Keratinocyte (primary cell): ENCODE data around the gene ZNF239. TPM values are rescaled to one million over a fixed set of nuclear protein-coding genes. Genes with fewer than 3 reads are reported as not detected.
"Not testable (repeated sequence)": the region's sequence is repeated elsewhere in the genome, so short reads cannot be mapped to it uniquely, and the experiment has no call there.

Source experiments
- DNase-seq: peaks from one replicate; pipeline ENCODE4 v3.0.0-alpha.2; 2011; ENCODE audit warnings: low read depth, missing footprints, low spot score
- FAIRE-seq: peaks from 2 replicates; lab custom pipeline; 2011; peaks lifted over from hg19 to GRCh38; lab: Jason Lieb, UNC
- H2AFZ ChIP-seq: 2 replicates; pipeline ENCODE4 v1.6.0; 2012; ENCODE audit warnings: low read length, control low read depth, inconsistent platforms; ENCODE audit not compliant: control insufficient read depth
- H3K27ac ChIP-seq: 2 replicates; pipeline ENCODE4 v1.5.1; 2011; ENCODE audit warnings: low read length; ENCODE audit not compliant: control insufficient read depth, insufficient read depth
- H3K27me3 ChIP-seq: 3 replicates; pipeline ENCODE4 v1.6.0; 2011; ENCODE audit warnings: low read length; ENCODE audit not compliant: control insufficient read depth, insufficient read depth; ENCODE audit errors: extremely low read depth
- H3K36me3 ChIP-seq, 2 experiments: 2 replicates in 1 of 2; 3 replicates in 1 of 2; pipeline ENCODE4 v1.5.1; 2011; ENCODE audit warnings: low read length in 2 of 2, mild to moderate bottlenecking in 1 of 2; ENCODE audit not compliant: control insufficient read depth in 2 of 2, insufficient read depth in 2 of 2; ENCODE audit errors: extremely low read depth in 1 of 2
- H3K4me1 ChIP-seq: 3 replicates; pipeline ENCODE4 v1.5.1; 2011; ENCODE audit warnings: low read length; ENCODE audit not compliant: control insufficient read depth, insufficient read depth; ENCODE audit errors: extremely low read depth
- H3K4me2 ChIP-seq: 3 replicates; pipeline ENCODE4 v1.6.0; 2011; ENCODE audit warnings: low read depth, low read length; ENCODE audit not compliant: control insufficient read depth, insufficient read depth; ENCODE audit errors: extremely low read depth
- H3K4me3 ChIP-seq, 3 experiments: fragments of 200-600 bp in 1 of 3; sonication (generic) in 1 of 3; 2 replicates in 2 of 3; 3 replicates in 1 of 3; pipeline ENCODE4 v1.5.1; 2011 to 2016; ENCODE audit warnings: low read length in 3 of 3, mild to moderate bottlenecking in 3 of 3, control low read depth in 2 of 3, inconsistent platforms in 1 of 3, low read depth in 1 of 3, mixed read lengths in 1 of 3, mixed run types in 1 of 3, moderate library complexity in 1 of 3; ENCODE audit not compliant: control insufficient read depth in 2 of 3, insufficient read depth in 2 of 3; ENCODE audit errors: extremely low read depth in 1 of 3
- H3K79me2 ChIP-seq: 2 replicates; pipeline ENCODE4 v1.6.0; 2012; ENCODE audit warnings: low read length; ENCODE audit not compliant: control insufficient read depth, insufficient read depth
- H3K9ac ChIP-seq: 3 replicates; pipeline ENCODE4 v1.6.0; 2011; ENCODE audit warnings: low read length; ENCODE audit not compliant: control insufficient read depth, insufficient read depth; ENCODE audit errors: extremely low read depth
- H3K9me1 ChIP-seq: 3 replicates; pipeline ENCODE4 v1.6.0; 2011; ENCODE audit warnings: low read length; ENCODE audit not compliant: control insufficient read depth, insufficient read depth; ENCODE audit errors: extremely low read depth
- H3K9me3 ChIP-seq: 2 replicates; pipeline ENCODE4 v1.5.1; 2012; ENCODE audit warnings: low read depth, low read length; ENCODE audit not compliant: control insufficient read depth
- H4K20me1 ChIP-seq: 3 replicates; pipeline ENCODE4 v1.6.0; 2011; ENCODE audit warnings: low read length; ENCODE audit not compliant: control insufficient read depth, insufficient read depth; ENCODE audit errors: extremely low read depth
- EZH2 ChIP-seq: IDR thresholded peaks from one replicate; pipeline ENCODE4 v1.6.1; 2012; ENCODE audit warnings: inconsistent platforms, mild to moderate bottlenecking, low read length, moderate library complexity
- dilution Hi-C: fragments of 300-500 bp; cut with MboI; formaldehyde crosslinking; loops from one replicate; pipeline ENCODE4 v1.7.0; 2020; ENCODE audit warnings: low sequenced_read_pairs; ENCODE audit not compliant: extremely low pct_ligation_motif_present
- polyA plus RNA-seq, 5 experiments: library from polyadenylated mRNA; depleted of rRNA in 3 of 5; stranded (reverse) in 3 of 5; stranded (forward) in 1 of 5; unstranded in 1 of 5; fragments of >200 nt; gene quantifications; 1 replicate in 1 of 5; 2 replicates in 3 of 5; 3 replicates in 1 of 5; pipeline versions ENCODE4 v1.2.1 to v1.2.3, GENCODE V29; 2011 to 2012; ENCODE audit warnings: missing spikeins in 2 of 5, low read depth in 1 of 5, low replicate concordance in 1 of 5
- TF ChIP-seq, protein P1 (sequence below), 3 experiments: IDR thresholded peaks in 1 of 3; conservative IDR thresholded peaks in 1 of 3; optimal IDR thresholded peaks in 1 of 3; 2 replicates in 2 of 3; 3 replicates in 1 of 3; pipeline versions ENCODE3 to v1.5.1; 2011; ENCODE audit warnings: low read length in 3 of 3, mild to moderate bottlenecking in 3 of 3, moderate library complexity in 2 of 3, control low read depth in 1 of 3, inconsistent platforms in 1 of 3; ENCODE audit not compliant: insufficient read depth in 2 of 3; ENCODE audit errors: extremely low read depth in 1 of 3

The ZNF239 gene
- polyA plus RNA-seq, 1 donor (not counting 4 experiments of a cell fraction or from before 2014, with no cell fraction given): 1.1 TPM

DNA sequence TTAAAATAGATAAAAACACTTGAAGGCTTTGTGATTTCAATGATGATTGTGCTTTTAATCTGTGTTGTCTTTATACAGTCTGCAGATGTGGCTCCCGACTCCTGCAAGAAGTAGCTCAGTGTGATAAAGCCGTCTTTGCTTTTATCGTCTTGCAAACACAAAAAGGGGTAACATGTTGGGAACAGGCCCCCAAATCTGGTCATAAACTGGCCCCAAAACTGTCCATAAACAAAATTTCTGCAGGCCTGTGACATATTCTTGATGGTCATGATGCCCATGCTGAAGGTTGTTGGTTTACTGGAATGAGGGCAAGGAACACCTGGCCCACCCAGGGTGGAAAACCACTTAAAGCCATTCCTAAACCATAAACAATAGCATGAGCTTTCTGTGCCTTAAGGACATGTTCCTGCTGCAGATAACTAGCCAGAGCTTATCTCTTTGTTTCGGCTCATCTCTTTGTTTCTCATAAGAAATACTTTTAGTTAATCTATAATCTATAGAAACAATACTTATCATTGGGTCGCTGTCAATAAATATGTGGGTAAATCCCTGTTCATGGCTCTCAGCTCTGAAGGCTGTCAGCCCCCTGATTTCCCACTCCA lies 17.0 kb upstream of the ZNF239 start:
- DNase-seq (no peak), FAIRE-seq (no peak)
- no peak overlapping the region for H3K4me3 ChIP-seq

DNA sequence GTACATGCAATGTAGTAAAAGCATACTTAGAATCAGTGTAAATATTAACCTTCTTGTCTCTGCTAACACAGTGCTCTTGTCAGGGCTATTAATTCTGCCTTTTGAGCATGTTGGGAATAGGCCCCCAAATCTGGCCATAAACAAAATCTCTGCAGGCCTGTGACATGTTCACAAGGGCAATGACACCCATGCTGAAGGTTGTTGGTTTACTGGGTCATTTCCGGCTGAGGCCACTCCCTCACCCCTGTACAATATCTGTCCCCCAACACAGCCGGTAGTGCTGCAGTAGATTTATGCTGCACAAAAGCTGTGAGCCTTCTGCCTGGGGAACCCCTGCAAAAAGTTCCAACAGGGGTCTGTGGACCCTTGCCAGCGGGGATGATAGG lies 12.3 kb upstream of the ZNF239 start:
- DNase-seq, H3K4me3 ChIP-seq, H4K20me1 ChIP-seq, H3K4me1 ChIP-seq, H3K9me3 ChIP-seq, H3K9me1 ChIP-seq, FAIRE-seq, dilution Hi-C loops, H3K27ac ChIP-seq, H3K9ac ChIP-seq, H3K36me3 ChIP-seq, H3K79me2 ChIP-seq, H3K4me2 ChIP-seq, H3K27me3 ChIP-seq, H2AFZ ChIP-seq: not testable (repeated sequence)

More for the DNA sequence above, 17.0 kb upstream of the ZNF239 start:
- no peaks in the 10 kb centered on the region for H4K20me1 ChIP-seq
- H2AFZ ChIP-seq: no peak overlapping the region
- H3K27ac ChIP-seq: no peak overlapping the region
- H3K36me3 ChIP-seq: no peaks in the 10 kb centered on the region
- no peaks in the 10 kb centered on the region for H3K27me3 ChIP-seq
- H3K9me1 ChIP-seq: no peaks in the 10 kb centered on the region
- dilution Hi-C loops: no loop called here
- no peak overlapping the region for H3K4me2 ChIP-seq
- no peaks in the 10 kb centered on the region for H3K9me3 ChIP-seq
- H3K9ac ChIP-seq: no peak overlapping the region
- peaks cover 3% of the 10 kb centered on the region for H3K4me1 ChIP-seq
- no peak for TF ChIP-seq EZH2
- TF ChIP-seq, protein P1, sequence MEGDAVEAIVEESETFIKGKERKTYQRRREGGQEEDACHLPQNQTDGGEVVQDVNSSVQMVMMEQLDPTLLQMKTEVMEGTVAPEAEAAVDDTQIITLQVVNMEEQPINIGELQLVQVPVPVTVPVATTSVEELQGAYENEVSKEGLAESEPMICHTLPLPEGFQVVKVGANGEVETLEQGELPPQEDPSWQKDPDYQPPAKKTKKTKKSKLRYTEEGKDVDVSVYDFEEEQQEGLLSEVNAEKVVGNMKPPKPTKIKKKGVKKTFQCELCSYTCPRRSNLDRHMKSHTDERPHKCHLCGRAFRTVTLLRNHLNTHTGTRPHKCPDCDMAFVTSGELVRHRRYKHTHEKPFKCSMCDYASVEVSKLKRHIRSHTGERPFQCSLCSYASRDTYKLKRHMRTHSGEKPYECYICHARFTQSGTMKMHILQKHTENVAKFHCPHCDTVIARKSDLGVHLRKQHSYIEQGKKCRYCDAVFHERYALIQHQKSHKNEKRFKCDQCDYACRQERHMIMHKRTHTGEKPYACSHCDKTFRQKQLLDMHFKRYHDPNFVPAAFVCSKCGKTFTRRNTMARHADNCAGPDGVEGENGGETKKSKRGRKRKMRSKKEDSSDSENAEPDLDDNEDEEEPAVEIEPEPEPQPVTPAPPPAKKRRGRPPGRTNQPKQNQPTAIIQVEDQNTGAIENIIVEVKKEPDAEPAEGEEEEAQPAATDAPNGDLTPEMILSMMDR (optimal IDR thresholded peaks at IDR 0.05 in 1 of 3, IDR thresholded peaks at IDR 0.05 in 1 of 3, conservative IDR thresholded peaks at IDR 0.05 in 1 of 3; ENCODE audit: extremely low read depth in 1 of 3, insufficient read depth in 2 of 3, low read length in 3 of 3): no peak
- no peaks in the 10 kb centered on the region for H3K79me2 ChIP-seq
